Measurements from ENCODE around the gene TNFAIP8L2.

TNFAIP8L2 gene

DNA sequence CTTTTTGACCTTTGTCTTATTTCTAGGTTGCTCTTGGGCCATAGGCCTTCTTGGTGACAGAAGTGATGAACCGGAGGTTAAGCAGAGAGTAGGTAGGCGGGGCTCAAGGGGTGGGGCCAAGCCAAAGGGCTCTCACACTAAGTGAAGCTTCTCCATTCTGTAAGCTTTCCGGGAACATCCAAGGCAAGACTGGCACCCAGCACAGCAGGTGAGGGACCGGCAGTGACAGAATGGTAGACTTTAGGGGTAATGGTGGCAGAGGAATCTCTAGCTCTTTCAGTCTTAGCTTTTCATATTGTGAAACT, at the start of gene TNFAIP8L2:
Gene TNFAIP8L2 (plus strand): TSS at position 135 of the 305 bp plus-strand sequence. CDS start 2,049 bp downstream, outside the sequence.
- DNase-seq = peak; percentile 76

DNA sequence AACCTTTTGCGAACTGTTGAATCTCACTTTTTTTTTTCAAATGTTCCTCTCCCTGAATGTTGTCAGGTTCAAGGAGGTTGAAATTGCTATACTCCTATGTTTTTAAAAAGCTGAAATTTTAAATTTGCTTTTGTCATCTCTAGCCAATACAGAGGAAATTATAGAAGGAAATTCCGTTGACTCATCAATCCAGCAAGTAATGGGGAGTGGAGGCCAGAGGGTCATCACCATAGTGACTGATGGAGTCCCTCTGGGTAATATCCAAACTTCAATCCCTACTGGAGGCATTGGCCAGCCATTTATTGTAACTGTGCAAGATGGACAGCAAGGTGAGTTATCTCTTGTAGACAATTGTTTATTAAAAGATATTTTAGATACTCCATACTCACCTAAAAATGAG, 49.6 kb upstream of the TNFAIP8L2 start:
- DNase-seq = no peak

DNA sequence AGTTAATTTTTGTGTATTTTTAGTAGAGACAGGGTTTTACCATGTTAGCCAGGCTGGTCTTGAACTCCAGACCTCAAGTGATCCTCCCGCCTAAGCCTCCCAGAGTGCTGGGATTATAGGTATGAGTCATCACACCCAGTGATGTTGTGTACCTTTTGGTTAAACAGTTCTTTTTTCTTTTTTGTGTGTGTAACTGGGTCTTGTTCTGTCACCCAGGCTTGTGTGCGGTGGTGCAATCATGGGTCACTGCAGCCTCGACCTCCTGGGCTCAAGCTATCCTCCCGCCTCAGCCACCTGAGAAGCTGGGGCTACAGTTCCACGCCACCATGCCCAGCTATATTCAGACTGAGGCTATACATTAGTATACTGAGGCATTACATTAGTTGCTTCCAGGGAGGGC, 48.1 kb upstream of the TNFAIP8L2 start:
- DNase-seq = no peak

DNA sequence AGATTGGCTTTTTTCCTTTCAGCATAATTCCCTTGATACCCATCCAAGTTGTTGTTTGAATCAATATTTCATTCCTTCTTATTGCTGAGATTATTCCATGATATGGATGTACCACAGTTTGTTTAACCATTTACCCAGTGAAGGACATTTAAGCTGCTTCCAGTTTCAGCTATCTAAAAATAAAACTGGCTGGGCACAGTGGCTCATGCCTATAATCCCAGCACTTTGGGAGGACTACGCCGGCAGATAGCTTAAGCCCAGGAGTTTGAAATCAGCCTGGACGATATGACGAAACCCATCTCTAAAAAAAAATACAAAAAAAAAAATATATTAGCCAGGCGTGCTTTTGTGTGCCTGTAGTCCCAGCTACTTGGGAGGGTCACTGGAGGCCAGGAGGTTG, 42.6 kb upstream of the TNFAIP8L2 start:
- no peak for DNase-seq

DNA sequence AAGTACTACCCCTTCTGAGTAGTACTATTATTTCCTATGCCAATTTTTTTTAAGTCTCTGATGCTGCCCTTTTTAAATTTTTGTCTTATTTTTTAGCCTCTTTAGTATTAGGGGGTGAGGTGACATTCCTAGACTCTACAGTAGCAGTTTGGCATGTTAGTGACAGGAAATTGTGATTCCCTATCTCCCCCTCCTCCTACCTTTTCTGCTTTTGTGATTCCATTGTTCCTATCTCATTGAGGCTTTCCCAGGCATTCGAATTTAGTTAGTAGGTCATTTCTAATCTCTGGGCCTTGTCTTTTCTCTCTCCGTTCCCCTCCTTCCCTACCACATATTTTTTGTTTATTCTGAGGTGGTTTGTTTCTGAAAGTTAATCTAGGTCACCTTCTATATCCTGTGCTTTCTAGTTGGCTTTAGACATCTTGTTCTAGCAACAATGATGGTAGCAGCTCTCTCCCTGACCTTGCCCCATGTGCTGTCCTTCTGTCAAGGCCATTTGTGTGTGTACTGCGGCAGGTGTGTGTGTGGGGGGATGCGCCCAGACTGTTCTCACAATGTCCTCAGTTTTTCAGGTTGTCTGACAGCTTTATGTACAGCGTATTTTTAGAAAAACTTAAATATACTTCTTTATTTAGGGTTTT, 31.6 kb upstream of the TNFAIP8L2 start:
- DNase-seq = no peak

DNA sequence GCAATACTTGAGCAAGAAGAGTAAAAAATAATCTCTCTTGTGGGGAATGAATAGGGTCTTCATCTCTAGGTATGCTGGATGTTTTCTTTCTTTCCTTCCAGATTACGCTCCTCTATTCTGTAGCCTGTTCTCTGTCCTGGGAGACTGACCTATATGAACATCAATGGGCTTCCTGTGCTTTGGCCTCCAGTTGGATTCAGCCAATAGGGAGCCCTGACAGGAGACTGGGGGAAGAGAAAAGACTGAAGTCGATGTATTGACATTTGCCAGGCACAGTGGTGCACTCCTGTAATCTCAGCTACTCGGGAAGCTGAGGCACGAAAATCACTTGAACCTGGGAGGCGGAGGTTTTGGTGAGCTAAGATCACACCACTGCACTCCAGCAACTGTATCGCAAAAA, 27.6 kb upstream of the TNFAIP8L2 start:
- no peak for DNase-seq

DNA sequence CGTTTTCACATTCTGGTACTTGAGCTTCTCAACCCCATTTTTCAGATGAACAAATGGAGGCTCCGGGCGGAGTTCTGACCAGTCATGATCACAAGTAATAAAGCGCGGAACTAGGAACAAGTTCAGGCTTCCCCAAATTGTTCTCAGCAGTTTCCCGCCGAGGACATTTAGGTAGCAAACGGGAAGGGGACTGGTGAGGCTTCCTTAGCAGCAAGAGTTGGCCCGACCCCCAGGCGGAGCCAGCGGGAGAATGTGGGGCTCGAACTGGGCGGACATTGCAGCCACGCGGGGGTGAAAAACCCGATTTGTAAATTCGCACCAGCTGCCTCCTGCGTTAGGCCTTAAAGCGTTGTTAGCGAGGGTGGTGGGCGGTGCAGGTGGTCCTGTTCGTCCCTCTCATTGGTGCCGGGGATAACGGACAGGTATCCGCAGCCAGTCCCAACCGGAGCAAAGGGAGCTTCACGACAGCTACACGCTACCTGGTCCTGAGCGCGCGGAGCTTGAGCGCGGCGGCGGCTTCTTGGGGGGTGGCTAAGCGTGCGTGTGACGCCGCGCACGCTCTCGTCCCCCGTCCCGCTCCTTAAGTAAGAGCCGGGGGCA, 25.4 kb upstream of the TNFAIP8L2 start:
- peak; percentile 83 for DNase-seq

DNA sequence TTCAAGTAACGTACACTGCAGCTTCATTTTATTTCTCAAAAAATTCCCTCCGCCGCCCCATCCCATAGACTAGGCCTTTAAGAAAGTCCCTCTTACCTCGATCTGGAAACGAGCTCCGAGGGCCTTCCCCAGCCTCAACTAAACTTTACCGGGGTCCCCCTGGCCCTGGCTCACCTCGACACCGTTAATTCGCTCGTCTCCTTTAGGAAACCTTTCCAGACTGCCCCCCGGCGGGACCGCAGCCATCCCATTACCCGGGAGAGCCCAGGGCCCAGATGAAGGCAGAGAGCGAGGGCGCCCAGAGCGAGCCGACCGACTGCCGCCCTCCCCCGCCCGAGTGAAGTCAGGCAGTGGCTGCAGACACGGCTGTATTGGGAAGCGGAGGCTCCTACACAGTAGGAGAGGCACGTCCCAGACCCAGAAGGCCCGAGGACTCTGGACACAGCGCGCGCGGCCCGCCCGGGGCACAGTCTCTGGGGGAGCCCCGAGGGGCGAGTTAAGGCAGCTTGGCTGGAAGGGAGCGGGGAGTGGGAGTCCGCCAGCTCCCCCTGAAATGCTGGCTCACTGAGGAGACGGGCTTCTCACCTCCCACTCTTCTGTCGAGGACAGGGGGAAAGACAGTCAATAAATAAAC, 24.6 kb upstream of the TNFAIP8L2 start:
- DNase-seq = no peak

DNA sequence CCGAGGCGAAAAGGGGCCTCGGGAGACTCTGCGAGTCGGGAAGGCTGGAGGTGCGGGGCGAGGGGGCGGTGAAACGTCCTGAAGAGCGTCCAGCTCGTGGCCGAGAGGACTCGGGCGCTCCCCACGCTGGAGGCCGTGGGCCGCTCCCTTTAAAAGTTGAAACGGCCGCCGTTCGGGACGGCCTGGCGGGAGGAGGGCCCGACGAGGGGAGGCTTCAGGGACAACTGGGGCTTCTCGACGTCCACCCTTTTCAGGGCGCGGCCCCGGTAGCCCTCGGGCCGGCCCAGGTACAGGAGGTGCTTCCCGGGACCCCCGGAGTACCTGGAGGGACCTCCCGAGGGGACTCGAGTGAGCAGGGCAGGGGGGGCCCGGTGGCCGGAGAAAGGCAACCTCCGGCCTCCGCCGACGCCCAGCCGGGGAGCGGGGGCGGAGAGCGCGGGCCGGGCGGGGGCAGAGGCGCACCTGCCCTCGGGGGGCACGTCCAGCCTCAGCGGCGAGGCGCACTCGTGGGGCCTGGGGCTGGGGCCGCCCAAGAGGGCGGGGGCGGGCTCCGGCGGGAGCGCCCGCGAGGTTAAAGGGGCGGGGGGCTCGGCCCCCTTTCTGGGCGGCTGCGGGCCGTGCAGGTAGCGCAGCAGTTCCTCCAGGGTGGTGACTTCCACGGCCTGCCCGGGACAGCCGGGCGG, 24.0 kb upstream of the TNFAIP8L2 start:
- no peak for DNase-seq

DNA sequence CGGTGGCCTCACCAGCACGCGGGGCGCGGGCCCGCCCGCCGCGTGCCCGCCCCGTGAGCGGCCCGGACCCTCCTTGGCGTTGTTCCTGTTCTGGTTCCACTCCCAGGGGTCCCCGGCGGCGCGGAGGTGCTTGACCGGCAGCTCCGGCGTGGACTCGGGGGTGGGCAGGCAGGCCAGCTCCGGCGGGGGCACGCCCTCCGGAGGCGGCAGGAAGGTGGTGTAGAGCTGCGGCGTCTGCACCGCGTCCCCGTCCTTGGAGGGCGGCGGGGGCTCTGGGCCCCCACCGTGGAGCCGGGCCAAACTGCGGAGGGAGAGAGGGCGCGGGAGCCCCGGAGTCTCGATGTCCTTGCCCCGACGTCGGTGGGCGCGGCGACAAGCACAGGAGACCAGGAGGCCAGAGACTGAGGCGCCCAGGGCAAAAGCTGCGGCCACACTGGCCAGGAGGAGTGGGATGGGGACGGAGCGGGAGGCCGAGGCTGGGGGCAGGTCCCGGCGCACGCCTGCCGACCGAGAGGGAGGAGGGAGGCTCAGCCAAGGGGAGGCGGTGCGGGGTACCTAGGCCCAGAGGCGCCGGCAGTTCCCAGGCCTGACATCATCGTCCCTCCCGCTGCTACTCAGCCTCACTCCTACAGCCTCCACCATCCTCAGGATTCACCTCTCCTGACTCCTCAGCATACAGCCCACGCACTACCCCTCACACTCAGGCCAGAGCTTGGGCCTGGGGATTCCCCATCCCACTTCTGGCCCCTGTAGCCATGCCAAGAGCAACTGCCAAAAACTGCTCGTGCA, 23.2 kb upstream of the TNFAIP8L2 start:
- no peak for DNase-seq

DNA sequence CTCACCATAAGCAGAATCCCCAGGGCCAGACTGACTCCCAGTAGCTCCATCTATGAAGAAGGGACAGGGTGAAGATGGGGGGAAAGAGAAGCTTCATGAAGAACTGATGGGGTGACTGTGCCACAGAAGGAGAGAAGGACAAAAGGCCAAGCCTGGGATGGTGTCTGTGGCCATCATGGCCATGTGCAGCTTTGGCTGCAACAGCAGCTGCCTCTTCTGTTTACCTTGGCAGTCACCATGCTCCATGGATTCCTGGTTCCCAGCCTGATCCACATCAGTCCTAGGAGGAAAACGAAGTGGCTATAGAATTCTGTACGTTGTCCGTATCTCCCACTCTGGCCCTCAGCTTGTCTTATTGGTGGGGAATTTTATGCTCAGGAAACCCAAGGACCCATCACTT, 22.1 kb upstream of the TNFAIP8L2 start:
- no peak for DNase-seq

DNA sequence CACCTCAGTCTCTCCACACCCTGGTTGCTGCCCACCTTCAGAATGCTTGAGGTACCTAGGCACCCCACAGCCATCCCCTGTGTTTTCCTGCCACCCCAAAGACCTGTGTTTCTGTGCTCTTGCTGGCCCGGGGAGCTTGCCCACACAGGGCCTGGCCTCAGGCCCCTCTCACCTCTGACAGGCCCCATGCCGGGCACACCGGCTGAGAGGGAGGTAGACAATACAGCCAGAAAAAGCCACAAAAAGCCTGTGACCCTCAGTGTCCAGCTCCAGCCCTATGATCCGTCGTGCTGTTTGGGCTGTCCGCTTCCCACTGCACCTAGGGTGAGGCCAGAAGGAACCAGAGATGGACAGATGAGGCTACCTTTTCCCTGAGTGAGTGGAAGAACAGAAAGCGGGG, 21.5 kb upstream of the TNFAIP8L2 start:
- DNase-seq = no peak

DNA sequence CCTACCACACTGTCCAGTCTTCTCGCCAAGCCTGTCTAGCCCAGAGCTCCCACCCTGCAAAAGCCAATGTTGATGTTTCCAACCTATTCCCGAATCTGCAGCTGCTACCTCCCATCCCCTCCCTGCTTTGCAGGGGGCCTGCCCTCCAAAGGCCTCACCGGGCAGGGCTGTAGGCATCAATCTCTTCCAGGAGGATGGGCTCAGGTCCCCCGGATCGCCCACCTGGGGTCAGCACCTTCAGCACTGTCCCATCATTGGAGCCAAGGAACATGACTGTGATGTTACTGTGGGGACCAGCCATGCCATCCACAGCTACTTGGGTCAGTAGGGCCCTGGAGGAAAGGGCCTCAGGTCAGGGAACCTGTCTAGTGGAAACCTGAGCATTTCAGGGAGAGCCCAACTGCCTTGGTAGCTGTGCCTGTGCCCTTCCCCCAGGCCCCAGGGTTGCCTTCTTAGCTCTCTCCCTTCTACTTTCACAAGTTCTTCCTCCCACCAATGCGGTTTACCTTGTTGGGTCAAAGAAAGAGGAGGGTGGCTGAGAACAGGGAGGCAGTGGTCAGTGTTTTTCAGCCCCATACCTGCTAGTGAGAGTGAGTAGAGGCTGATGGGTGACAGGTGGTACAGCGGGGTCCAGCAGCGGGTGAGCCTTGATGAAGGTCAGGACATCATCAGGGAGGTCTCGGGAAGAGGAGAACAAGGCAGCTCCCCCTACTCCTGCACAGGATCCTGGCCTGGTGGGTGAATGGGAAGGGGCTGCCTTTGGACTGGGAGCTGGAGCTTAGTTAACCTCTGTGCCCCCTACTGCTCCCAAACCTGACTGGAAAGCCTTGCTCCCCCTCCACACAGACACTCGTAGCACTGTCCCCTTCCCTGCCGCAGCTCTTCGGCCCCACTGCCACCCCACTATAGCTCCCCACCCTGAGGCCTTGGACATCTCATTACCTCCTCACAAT, 20.7 kb upstream of the TNFAIP8L2 start:
- no peak for DNase-seq

DNA sequence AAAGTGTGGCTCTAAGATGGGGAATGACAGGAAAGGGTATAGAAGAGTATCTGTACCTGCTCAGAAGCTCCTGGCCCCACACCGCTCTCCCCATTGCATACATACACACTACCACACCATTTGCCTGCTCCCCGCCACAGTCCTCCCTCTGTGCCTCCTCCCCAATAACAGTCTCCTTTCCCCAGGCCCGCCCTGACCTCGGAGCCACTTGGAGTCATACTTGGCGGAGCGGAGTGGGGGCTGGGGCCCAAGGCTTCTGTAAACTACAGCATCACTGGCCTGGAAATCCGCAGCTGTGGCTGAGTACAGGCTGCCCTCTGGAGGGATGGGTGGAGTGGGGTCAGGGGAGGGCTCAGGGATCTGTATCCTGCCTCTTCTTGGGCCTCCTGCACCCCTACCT, 18.7 kb upstream of the TNFAIP8L2 start:
- no peak for DNase-seq

DNA sequence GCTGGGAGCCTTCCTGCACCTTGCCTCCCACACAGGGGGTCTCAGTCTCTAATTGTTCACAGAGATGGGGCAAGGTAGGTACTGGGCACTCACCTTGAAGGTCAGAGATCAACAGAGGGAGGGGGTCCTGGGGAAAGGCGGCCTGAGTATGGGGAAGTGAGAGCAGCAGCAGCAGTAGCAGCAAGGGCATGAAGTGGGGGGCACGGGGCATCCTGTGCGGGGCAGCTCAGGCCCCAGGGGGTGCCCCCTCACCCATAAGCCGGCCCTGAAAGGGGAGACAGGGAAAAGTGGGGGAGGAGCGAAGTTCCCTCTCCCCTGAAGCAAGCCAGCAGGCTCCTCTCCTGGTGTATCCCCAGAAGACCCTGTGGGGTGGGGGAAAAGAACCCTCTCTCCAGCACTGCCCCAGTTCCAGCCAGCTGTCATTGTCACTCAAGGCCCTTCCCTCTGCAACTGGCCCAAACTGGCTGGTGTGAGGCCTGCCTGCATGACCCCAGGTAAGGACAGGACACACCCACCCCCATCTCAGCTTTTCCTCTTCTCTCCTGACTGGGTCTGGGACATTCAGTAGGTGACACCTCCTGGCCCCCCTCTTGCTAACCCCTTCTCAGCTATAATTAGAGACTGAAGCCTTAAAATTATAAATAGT, 13.9 kb upstream of the TNFAIP8L2 start:
- DNase-seq = no peak

DNA sequence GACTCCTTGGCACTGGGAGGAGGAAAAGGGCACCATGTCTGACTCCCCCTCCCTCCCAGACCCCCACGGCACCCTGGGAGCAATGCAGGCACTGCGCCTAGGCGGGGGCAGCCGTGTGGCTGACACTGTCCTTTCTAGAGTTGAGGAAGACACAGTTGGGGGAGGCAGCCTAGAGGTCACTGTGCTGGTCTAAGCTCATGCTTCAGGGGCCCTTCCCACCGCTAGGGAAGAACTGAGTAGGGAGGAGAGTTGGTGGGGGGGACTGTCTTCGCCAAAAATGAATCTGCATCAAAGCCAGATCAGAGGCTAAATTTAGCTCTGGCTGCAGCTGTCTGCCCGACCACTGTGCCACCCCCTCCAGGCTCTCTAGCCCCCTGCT, 13.4 kb upstream of the TNFAIP8L2 start:
- DNase-seq = no peak

DNA sequence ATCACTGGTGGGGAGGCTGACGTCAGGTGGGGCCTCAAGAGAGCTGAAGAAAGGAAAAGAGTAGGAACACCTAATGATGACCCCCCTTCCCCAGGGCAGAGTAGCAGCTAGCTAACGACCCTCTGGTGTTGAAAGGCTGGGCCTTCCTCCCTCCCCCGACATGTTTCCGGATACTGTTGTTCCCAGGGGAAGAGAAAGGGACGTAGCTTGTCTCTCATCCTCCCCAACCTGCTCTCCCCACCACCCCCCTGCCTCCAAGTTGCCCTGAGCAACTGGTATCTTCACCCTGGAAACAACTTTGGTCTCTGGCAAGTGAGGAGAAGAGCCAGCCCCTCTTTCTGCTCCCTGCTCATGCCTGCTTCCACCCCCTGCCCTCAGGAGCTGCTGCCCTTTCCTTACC, 12.5 kb upstream of the TNFAIP8L2 start:
- no peak for DNase-seq

DNA sequence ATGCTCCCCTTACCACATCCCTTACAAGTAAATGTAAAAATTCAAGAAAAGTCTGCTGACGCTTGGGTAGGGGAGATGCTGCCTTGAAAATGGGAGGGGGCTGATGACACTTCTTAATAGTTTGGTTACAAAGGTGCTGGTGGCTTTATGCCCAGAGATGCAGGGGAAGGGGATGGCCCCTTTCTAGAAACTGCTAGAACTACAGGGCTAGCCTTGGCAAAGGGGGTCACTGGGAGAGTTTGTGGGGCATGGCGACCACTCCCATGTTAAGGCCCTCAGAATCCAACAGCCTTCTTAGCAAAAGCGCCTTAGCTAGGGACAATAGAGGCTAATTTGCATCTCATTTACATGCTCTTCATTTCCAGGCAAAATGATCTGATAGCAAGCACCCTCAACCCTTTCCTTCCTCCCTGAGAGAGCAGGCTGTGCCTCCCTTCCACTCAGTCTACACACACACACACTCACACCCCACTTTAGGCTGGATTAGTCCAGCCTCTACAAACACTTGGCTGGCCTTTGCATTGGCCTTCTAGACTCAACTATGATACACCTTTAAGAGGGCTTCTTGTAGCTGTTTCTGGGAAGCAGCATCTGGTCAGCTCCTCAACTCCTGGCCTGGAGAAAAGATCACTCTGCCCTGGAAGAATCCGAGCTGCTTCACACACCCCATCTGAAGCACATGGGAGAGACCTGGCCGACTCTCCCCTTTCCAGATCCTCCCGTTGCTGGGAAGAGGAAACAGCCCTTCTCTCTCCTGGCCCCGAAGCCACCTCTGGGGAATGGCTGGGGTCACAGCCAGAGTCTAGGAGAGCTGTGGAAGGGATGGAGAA, 11.8 kb upstream of the TNFAIP8L2 start:
- DNase-seq = no peak

DNA sequence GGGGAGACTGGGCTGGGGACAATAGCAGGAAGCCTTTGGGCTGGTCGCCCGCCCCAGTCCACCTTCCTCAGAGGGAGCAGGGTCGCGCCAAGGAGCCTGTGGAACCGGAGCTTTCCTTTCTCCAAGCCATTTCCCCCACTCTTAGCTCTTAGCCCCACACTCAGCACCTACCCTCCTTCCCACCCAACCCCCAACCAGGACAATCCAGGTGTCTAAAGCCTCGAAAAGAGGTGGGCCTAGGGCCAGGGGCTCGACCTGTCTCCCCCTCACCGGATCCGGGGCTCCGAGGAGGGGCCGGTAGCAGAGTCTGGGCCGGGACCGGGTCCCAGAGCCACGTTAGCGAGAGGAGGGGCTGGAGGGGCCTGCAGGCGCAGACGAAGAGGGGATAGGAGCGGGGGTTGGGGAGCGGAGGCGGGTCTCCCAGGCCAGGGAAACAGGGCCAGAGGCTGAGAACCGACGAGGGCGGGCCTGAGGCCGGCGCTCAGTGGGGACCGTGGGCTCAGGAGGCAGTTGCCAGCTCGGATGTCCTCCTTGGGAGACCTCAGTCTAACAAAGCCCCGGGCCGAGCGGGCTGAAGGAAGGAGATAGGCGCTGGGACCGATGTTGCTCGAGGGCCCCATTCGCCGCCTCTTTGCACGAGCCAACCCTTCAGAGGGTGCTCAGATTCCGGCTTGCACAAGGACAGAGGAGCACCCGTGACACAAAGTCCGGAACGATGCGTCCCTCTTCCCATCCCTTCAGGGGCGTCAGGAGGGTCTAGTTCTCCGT, 11.0 kb upstream of the TNFAIP8L2 start:
- peak; percentile 30 for DNase-seq

DNA sequence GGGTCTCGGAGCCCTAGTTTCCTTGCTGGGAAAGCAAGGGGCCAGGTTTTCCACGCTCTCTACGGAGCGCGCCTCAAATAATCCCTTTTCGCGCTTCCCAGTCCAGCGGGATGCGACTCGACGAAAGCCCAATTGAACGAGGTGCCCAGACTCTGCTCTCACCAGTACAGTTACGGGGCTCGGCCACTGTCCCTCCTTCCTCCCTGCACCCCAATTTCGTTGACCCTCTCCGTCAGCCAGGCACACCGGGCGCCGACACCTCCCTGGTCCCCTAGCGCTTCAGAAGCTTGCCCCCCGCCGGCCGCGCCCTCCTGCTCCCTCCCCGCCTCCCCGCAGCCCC, 10.4 kb upstream of the TNFAIP8L2 start:
- no peak for DNase-seq

Measured in stimulated activated CD4-positive, alpha-beta T cell treated with anti-CD3 and anti-CD28 coated beads, Interleukin-4, amount 100 ng/mL, for 1 hour (primary cell).